Stimulated activated CD8-positive, alpha-beta memory T cell treated with anti-CD3 and anti-CD28 coated beads, Interleukin-2, amount 100 ng/mL, for 48 hours (primary cell): ENCODE measurements around the gene EBNA1BP2.
A peak's percentile ranks its signal among the peaks of the same experiment; 100 is the strongest.
"Not testable (repeated sequence)": the region's sequence is repeated elsewhere in the genome, so short reads cannot be mapped to it uniquely, and the experiment has no call there.

Source experiments
- DNase-seq, 2 donors: peaks; one replicate each; pipeline ENCODE4 v3.0.0-alpha.2; 2020; ENCODE audit warnings: low read depth in 2 of 2

EBNA1BP2 gene

DNA sequence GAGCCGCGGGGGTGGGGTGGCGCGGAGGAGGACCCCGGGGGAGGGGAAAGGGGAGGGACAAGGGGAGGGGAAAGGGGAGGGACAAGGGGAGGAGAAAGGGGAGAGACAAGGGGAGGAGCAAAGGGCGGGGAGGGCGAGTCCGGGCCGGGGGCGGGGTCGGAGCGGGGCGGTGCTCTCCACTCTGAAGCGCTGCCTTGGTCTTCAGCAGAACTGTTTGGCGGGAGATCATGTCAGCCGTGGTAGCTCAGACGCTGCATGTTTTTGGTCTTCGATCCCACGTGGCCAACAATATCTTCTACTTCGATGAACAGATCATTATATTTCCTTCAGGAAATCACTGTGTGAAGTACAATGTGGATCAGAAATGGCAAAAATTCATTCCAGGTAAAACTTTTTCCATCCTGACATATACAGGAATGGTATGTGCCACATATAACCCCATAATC is 460 bp upstream of the EBNA1BP2 start:
- peak; percentile 69 to 83 for DNase-seq

DNA sequence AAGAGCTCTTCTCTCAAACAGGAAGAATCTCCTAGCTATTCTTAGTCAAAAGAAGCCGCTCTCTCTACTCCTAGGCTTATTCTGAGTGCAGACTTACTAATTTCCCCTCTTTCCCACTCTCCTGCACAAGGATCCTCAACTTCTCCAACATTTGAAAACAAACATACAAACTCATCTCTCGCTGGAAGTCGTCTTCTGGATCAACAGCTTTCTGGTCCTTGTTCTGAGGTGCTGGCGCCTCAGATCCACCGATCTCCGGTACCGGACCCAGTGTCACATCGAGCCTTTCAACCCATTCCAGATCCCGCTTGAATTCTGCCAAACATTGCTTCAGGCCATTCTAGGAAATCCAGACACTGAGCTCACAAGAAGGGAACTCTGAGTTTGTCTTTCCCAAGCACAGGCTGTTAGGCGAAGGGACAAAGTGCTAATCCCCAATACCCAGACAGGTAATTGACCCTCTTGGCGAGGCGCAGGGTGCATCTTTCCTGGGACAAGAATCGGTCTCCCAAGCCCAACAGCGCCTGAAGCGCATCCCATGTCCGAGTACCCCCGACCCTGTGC is 696 bp downstream of the EBNA1BP2 start:
- DNase-seq = no peak

DNA sequence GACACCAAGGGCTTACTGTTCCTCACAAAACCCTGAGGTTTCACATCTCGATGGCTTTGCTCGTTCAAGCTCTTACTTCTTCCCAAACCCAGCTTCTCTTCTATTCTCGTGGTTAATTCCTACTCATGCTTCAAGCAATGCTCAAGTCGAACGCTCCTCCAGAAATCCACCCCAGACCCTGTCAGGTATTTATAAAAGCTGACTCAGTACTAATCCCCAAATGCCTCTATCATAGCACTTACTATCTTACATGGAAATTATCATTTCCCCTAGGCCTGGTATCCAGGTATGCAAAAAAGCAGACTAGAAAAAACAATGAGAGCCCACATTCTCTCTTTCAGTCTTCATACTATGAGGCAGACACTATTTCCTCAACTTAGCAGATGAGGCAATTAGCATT is 6.3 kb downstream of the EBNA1BP2 start:
- DNase-seq = no peak

DNA sequence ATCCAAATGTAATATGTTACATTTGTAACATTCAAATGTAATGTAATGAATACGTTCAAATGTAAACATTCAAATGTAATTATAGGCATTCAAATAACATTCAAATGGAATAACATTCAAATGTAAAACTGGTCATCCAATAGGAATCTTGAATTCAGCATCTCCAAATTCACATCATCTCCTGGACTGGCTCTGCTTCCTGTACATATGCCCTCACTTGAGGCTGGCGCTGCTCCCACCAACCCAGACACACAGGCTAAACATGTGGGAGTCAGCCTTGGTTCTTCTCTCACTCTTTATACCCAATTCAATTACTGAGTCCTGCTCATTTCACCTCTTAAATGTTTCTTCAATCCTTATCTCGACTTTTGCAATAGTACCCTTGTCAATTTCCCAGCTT is 6.9 kb downstream of the EBNA1BP2 start:
- DNase-seq = no peak

DNA sequence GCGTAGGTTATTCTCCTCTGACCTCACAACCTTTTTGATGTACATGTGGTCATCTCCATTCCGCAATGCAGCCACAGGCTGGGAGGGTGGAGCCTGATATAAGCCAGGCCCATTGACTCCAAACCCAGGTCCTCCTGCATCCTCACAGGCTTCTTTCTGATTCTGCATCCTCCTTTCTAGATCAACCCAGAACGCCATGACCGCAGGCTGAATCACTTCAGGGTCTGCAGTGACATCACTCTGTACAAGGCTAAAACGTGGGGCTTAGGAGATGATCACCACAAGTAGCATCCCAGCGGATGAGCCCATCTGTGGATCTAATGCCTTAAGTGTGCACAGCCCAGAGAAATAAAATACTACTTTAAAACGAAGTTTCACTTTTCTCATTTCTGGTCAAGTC is 16.1 kb downstream of the EBNA1BP2 start:
- DNase-seq = no peak

DNA sequence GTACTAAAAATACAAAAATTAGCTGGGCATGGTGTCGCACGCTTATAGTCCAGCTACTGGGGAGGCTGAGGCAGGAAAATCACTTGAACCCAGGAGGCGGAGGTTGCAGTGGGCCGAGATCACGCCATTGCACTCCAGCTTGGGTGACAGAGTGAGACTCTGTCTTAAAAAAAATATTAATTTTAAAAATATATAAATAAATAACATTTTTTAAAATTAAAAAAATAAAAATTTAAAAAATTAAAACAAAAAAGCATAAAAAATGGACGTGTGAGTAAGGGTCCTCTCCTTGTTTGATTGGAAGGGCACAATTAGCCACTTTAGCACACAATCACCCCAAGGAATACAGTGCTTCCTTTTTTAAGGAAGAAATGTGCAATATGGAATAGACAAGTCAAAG is 18.6 kb downstream of the EBNA1BP2 start:
- DNase-seq = no peak

DNA sequence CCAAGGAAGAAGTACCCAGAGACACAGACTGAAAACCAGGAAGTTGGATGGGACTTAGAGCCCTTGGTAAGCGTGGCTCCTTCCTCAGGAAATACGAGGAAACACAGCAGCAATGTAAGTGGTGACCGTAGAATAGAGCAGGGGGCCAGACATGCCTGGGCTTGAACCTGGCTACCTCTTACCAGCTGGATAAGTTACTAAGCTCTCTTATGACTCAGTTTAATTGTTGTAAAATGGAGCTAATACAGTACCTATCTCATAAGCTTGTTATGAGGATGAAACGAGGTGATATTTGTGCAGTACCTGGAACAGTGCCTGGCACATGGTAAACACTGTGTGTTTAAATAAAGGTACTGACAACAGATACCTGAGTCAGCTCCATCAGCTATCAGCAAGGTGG is 19.2 kb downstream of the EBNA1BP2 start:
- DNase-seq = no peak

DNA sequence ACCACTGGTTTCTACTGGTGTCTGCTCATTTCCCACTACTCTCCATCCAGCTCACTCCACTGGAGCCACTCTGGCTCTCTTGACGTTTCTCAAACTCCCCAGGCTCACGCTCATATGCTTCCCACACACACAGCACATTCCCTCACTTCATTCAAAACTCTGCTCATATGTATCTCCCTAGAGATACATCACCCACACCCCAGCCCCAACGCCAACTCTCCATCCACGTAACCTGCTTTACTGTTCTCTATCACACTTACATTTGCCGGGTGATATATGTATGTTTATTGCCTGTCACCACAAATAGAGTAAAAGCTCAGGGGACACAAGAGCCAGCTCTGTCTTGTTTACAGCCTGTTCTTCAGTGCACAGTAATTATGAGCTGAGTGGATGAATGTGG is 22.2 kb downstream of the EBNA1BP2 start:
- DNase-seq = no peak

DNA sequence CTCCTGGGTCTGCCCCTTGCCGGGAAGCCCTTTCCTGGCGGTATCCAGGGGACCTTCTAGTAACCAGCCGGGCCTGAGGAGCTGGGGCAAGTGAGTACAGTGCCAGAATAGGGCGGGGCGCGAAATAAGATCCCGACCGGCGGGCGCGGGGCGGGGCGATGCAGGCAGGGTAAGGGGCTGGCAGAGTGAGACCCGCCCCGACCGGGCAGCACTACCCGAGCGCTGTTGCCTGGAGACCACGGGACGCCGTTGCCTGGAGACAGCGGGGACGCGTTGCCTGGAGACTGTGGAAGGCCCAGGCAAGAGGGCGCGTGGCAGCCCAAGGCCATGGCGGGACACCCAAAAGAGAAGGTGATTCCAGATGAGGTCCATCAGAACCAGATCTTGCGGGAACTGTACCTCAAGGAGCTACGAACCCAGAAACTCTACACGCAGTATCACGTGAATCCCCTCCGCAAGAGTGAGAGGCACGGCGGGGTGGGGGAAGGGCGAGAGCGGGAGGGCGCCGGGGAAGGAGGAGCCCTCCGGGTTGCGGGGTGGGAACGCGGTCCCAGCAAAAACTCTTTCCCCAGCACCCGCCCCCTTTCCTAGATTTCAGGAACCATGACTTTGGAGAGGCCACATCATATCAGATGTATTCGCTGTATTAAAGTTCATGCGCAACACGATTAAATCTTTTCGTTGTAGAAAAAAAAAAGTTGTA is 24.3 kb downstream of the EBNA1BP2 start:
- DNase-seq = peak in 1 of 2 donors; percentile 46

DNA sequence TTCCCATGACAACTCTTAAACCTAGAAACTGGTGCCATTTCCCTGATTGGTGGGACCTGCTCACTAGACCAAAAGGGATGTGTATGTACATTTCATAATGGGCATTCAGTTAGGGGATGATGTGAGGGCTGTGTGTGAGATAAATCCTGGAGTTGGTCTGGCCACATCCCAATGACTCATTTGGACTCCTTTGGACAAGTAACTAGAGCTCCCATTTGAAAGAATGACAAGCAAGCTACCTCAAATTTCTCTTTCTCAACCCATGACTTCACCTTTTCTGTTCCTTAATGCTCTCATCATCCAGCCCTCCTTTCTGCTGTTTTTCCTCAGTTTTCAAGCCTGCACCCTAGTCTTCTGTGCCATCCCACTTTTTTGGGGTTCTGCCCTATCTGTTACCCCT is 27.9 kb downstream of the EBNA1BP2 start:
- no peak for DNase-seq

DNA sequence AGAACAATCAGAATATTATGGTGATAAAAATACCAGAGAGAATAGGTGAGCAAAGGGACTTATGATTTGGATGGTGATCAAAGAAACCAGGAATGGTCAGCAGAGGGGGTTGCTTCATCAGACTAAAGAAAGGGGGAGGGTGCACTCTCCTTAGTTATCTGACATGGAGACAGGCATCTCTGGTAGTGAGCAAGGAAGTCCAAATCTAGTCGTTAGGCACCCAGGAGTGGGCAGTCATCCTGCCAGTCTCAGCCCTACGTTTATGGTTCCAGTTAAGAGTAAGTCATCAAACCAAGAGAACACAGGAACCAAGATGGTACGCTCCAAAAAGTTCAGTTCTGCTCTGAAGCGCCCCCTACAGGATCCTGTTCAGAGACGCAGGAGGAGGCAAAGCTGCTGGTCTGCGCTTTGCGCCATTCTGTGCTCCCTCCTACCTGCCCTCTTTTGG is 28.6 kb downstream of the EBNA1BP2 start:
- DNase-seq = peak in 1 of 2 donors; percentile 9

DNA sequence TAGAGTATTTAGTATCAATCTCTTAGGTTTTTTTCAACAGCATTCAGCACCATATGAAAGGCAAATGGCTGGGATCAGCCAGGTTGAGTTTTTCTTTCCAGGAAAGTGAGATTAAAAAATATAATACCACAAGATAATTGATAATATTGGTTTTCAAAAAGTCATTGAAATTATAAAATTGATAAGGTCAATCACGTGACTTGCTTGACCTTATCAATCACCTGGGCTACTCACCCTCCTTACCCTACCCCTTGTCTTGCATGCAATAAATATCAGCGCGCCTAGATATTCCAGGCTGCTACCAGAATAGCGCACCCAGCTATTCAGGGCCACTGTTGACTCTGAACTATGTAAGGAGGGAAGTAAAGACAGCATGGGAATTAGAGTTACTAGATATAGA is 31.5 kb downstream of the EBNA1BP2 start:
- no peak for DNase-seq

DNA sequence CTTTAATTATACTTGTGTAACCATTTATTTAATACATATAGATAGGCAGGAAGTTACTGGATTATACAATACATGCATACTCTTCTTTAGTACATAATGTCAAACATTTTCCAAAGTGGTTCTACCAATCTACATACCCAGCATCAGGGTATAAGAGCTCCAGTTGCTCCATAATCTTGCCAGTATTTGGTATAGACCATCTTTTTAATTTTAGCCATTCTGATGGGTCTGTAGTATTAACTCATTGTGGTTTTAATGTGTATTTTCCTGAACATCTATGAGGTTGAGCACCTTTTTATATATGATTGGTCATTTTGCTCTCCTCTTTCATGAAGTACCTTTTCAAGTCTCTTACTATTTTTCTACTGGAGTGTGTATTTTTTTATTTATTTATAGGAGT is 32.1 kb downstream of the EBNA1BP2 start:
- DNase-seq = no peak

DNA sequence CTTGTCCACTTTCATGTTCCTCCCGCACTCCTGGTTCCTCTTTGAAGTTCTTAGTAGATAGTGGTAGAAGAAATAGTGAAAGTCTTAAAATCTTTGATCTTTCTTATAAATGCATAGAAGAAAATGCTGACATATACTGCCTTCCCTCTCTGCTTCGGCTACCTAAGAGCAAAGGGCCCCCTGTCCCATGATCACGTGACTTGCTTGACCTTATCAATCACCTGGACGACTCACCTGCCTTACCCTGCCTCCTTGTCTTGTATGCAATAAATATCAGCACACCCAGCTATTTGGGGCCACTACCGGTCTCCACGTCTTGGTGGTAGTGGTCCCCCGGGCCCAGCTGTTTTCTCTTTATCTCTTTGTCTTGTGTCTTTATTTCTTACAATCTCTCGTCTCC is 32.8 kb downstream of the EBNA1BP2 start:
- not testable (repeated sequence) for DNase-seq

DNA sequence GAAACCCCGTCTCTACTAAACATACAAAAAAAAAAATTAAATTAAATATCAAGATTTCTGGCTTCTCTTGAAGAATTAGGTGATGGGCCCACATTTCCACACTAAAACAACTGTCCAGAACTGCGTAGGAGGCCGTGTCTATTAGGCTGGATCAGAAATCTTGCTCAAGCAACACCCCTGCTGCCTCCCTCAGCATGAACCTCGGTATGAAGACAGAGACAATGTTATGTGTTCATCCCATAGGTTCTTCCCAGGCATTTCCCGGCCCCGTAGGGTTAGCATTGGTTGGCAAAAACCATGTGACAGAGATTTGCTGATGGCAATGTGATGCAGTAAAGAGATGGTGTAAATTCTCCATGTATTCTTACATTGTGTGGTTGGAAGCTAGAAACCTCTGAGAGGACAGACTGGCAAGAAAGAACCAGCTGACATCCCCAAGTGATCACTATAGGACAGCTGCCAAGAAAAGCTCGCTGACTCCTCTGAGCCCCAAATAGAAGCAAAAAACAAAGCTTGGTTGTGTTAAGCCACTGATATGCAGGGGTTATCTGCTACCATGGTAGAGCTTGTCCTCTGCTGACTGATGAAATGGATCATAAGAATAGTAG is 34.5 kb downstream of the EBNA1BP2 start:
- DNase-seq = no peak

DNA sequence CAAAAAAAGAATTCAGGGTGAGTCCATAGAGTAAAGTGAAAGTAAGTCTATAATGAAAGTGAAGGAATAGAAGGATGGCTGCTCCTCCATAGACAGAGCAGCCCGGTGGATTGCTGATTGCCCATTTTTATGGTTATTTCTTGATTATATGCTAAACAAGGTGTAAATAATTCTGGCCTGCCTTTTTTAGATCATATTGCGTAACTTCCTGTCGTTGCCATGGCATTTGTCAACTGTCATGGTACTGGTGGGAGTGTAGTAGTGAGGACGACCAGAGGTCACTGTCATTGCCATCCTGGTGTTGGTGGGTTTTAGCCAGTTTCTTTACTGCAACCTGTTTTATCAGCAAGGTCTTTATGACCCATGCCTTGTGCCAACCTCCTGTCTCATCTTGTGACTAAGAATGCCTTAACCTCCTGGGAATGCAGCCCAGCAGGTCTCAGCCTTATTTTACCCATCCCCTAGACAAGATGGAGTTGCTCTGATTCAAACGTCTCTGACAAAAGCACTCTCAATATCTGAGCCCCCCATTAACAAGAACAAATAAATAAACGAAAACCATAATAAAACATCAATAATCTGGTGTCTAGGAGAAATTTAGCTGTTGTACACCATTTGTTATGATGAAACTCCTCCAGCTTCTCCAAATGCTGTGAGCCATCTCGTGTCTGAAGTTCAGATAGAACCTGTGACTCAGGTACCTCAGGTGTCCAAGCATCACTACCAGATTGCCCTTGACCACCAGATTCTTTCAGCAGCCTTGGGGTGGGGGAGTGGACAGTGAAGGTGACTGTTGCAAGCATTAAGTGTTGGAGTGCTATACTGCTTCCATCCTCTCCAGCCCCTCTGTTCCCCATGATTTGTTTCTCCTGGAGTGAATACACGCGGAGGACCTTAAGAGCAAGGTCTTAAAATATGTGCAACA is 36.0 kb downstream of the EBNA1BP2 start:
- DNase-seq = no peak

DNA sequence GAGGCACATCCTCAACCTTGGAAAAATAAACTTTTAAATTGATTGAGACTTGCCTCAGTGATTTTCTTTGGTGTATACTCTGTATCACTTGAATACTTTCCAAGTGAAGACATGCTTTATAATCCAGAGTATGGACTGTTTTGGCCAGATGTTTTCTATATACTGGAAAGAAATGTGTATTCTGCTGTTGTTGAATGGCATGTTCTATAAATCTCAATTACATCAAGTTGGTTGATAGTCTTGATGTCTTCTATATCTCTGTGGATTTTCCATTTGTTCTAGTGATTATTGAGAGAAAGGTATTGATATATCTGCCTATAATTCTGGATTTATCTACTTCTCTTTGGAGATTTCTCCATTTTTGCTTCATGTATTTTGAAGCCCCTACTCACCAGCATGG is 37.5 kb downstream of the EBNA1BP2 start:
- DNase-seq = no peak

DNA sequence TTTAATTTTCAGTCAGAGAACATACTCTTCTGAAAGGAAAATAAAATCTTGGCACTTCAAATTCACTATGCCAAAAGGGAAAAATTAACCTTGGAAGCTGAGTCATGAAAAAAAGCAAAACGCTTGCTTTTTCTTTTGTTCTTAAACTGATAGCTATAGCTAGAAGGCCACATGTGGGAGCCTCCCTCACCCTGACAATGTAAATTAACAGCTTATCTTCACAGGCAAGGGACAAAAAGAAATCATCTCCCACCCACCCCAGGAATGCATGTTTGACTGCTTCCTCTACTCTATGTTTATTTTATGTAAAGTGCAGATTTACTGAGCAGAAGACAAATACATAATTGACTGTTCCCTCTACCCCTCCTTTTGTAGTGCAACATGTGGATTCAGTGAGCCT is 38.0 kb downstream of the EBNA1BP2 start:
- no peak for DNase-seq

DNA sequence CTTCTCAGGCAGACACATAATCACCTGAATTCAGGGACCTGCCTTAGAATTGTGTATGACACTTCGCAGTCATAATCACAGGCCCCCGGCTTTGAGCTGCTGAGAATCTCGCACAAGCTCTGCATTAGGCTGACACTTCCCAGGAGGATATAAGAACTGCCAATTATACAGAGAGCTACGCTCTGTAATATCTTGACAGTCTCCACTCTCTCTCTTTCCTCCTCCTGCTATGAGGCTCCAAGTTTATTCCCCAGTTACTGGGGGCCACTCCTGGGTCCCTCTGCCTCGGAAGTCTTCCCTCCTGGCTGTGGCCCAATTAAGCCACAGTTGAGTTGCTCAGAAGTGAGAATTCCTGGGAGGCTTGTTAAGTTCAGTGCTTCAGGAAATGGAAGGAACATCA is 42.7 kb downstream of the EBNA1BP2 start:
- no peak for DNase-seq

DNA sequence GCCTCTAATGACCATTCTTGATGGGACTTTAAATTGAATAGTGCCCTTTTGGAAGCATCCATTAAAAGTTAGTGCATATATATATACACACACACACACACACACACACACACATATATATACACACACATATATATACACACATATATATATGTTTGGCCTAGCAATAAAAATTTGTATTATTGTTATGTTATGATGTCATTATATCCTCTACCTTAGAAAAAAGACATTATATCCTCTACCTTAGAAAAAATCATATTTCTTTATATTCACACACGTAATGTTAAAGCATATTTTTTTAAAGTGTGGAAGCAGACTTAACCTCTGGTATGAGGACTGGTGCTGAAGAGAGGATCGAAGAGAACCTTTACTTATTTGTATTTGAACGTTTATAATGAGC is 43.3 kb downstream of the EBNA1BP2 start:
- no peak for DNase-seq

DNA sequence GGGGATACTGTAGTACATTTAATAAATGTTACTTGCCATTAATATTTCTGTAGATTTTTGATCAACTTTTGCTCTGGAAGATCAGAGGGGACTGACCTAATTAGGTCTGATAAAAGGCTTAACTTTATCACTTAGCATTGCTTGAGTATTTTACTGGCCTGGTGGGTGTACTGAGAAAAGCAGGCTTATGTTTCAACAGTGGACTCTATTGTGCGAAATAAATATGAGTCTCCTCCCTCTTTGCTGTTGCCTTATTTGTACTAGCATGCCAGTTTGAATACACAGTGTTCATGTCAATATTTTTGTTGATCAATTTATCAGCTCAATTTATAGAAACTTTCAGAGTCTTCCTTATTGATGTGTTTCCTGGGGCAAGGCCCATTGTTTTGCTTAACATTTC is 49.1 kb downstream of the EBNA1BP2 start:
- no peak for DNase-seq

DNA sequence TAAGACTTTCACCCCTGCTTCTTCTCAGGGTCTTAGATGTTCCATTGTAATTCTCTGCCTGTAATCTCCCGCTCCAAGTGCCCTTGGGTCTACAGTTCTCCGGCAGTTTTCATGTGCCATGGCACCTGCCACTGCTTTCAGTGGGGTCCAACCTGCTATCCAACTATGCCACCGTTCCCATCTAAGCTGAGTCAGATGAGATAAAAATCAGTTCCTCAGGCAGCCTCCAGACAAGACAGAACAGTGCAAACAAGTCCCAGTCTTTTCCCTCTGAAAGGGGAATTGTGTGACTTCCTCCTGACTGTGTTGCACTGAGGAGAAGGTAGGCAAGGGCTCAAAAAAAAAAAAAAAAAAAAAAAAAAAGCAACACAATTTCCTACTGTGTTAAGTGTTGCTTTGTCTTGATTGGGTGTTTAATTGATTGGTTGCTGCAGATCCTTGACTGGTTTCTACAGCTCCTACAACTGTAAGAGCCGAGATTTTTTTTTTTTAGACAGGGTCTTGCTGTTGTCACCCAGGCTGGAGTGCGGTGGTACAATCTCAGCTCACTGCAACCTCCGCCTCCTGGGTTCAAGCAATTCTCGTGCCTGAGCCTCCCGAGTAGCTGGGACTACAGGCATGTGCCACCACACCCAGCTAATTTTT is 50.7 kb downstream of the EBNA1BP2 start:
- no peak for DNase-seq
